Endothelial cell of umbilical vein (primary cell): ENCODE results near the gene ZFYVE9. TPM values are rescaled to one million over a fixed set of nuclear protein-coding genes. Genes with fewer than 3 reads are reported as not detected.

Experiments
- BruUV-seq: library from RNA; stranded (reverse); fragments of 400-500 nt; replicated peaks from 2 replicates; lab custom pipeline; 2021; lab: Mats Ljungman, UMichigan
- CTCF ChIA-PET: fragments of 300-600, 350-600 bp; sonication (Branson Sonifier 250); formaldehyde crosslinking; loops from one replicate; lab custom pipeline; 2021; ENCODE audit warnings: antibody characterized with exemption, inconsistent platforms; lab: Charles Lee
- POLR2A ChIA-PET: fragments of 300-600, 350-600 bp; sonication (Branson Sonifier 250); formaldehyde crosslinking; loops from one replicate; lab custom pipeline; 2021; ENCODE audit warnings: antibody characterized with exemption, inconsistent platforms; lab: Charles Lee
- DNase-seq: peaks from one replicate; pipeline ENCODE4 v3.0.0-alpha.2; 2011; ENCODE audit warnings: low read depth, low spot score
- FAIRE-seq: peaks from 2 replicates; lab custom pipeline; 2011; peaks lifted over from hg19 to GRCh38; lab: Jason Lieb, UNC
- H2AFZ ChIP-seq: 2 replicates; pipeline ENCODE4 v1.6.0; 2012; ENCODE audit warnings: low read depth, low read length, control low read depth, inconsistent platforms
- H3K27ac ChIP-seq: 2 replicates; pipeline ENCODE4 v1.5.1; 2011; ENCODE audit warnings: low read depth, mild to moderate bottlenecking, control low read depth, low read length, moderate library complexity; ENCODE audit not compliant: insufficient read depth
- H3K27me3 ChIP-seq, 2 experiments: 2 replicates each; pipeline versions ENCODE4 v1.6.0 to v1.6.1; 2011; ENCODE audit warnings: low read length in 2 of 2, mixed read lengths in 1 of 2; ENCODE audit not compliant: control insufficient read depth in 2 of 2, insufficient read depth in 2 of 2
- H3K36me3 ChIP-seq, 2 experiments: 2 replicates in 1 of 2; 3 replicates in 1 of 2; pipeline ENCODE4 v1.5.1; 2011; ENCODE audit warnings: low read length in 2 of 2, mild to moderate bottlenecking in 1 of 2, moderate library complexity in 1 of 2; ENCODE audit not compliant: control insufficient read depth in 2 of 2, insufficient read depth in 2 of 2; ENCODE audit errors: extremely low read depth in 1 of 2
- H3K4me1 ChIP-seq: 3 replicates; pipeline ENCODE4 v1.5.1; 2011; ENCODE audit warnings: mild to moderate bottlenecking, low read length; ENCODE audit not compliant: control insufficient read depth, insufficient read depth; ENCODE audit errors: extremely low read depth
- H3K4me2 ChIP-seq: 2 replicates; pipeline ENCODE4 v1.6.1; 2011; ENCODE audit warnings: low read length, control low read depth, mixed read lengths; ENCODE audit not compliant: insufficient read depth
- H3K4me3 ChIP-seq, 3 experiments: fragments of 200-600 bp in 1 of 3; sonication (generic), shearing (Covaris generic) in 1 of 3; replicated peaks in 1 of 3; 2 replicates each; pipeline ENCODE4 v1.5.1; 2011 to 2016; ENCODE audit warnings: control low read depth in 3 of 3, low read length in 3 of 3, mild to moderate bottlenecking in 2 of 3, inconsistent platforms in 1 of 3, low read depth in 1 of 3, moderate library complexity in 1 of 3; ENCODE audit not compliant: insufficient read depth in 1 of 3
- H3K79me2 ChIP-seq: 2 replicates; pipeline ENCODE4 v1.6.0; 2012; ENCODE audit warnings: low read length, inconsistent platforms; ENCODE audit not compliant: control insufficient read depth, insufficient read depth
- H3K9ac ChIP-seq: replicated peaks from 2 replicates; pipeline ENCODE3; 2011; ENCODE audit warnings: low read length, control low read depth; ENCODE audit not compliant: insufficient read depth; ENCODE audit errors: extremely low read depth
- H3K9me1 ChIP-seq: replicated peaks from 3 replicates; pipeline ENCODE4 v1.6.0; 2011; ENCODE audit warnings: mild to moderate bottlenecking, low read length; ENCODE audit not compliant: control insufficient read depth, insufficient read depth; ENCODE audit errors: extremely low read depth
- H3K9me3 ChIP-seq: replicated peaks from 2 replicates; pipeline ENCODE4 v1.5.1; 2012; ENCODE audit warnings: low read length, inconsistent platforms; ENCODE audit not compliant: control insufficient read depth, insufficient read depth
- H4K20me1 ChIP-seq: replicated peaks from 2 replicates; pipeline ENCODE3; 2011; ENCODE audit warnings: mild to moderate bottlenecking, low read length; ENCODE audit not compliant: control insufficient read depth, insufficient read depth; ENCODE audit errors: extremely low read depth
- CTCF ChIP-seq, 2 donors: IDR thresholded peaks; 1 replicate in 1 of 2; 2 replicates in 1 of 2; pipeline ENCODE4 v1.5.1; 2011; ENCODE audit warnings: low read length in 2 of 2, mild to moderate bottlenecking in 2 of 2, moderate library complexity in 2 of 2, control low read depth in 1 of 2, inconsistent platforms in 1 of 2, low read depth in 1 of 2; ENCODE audit not compliant: insufficient read depth in 1 of 2; ENCODE audit errors: extremely low read depth in 1 of 2
- EZH2 ChIP-seq: IDR thresholded peaks from 2 replicates; pipeline ENCODE4 v1.6.1; 2012; ENCODE audit warnings: borderline replicate concordance, low read depth, mild to moderate bottlenecking, moderate library complexity, low read length, inconsistent platforms; ENCODE audit not compliant: severe bottlenecking
- FOS ChIP-seq: IDR thresholded peaks from 2 replicates; pipeline ENCODE4 v1.6.1; 2011; ENCODE audit warnings: mild to moderate bottlenecking, low read length, moderate library complexity, borderline replicate concordance; ENCODE audit not compliant: insufficient read depth
- GATA2 ChIP-seq: IDR thresholded peaks from 2 replicates; pipeline ENCODE4 v1.7.0; 2011; ENCODE audit warnings: low read depth, mild to moderate bottlenecking, moderate library complexity, mixed read lengths, low read length; ENCODE audit not compliant: insufficient read length, insufficient read depth
- JUN ChIP-seq: IDR thresholded peaks from 2 replicates; pipeline ENCODE4 v1.6.1; 2011; ENCODE audit warnings: borderline replicate concordance, low read depth; ENCODE audit not compliant: insufficient read length, insufficient read depth
- MAX ChIP-seq: IDR thresholded peaks from 2 replicates; pipeline ENCODE4 v1.6.1; 2011; ENCODE audit not compliant: insufficient read depth, insufficient read length
- MYC ChIP-seq: IDR thresholded peaks from one replicate; pipeline ENCODE4 v1.6.1; 2011; ENCODE audit warnings: mild to moderate bottlenecking, low read depth, low read length
- POLR2A ChIP-seq: IDR thresholded peaks from 2 replicates; pipeline ENCODE4 v1.6.1; 2012; ENCODE audit warnings: low read depth, mild to moderate bottlenecking, control low read depth, low read length
- POLR2AphosphoS5 ChIP-seq: IDR thresholded peaks from 2 replicates; pipeline ENCODE4 v1.6.1; 2012; ENCODE audit warnings: low read depth, mild to moderate bottlenecking, control low read depth, low read length, moderate library complexity; ENCODE audit not compliant: insufficient read depth
- dilution Hi-C: fragments of 300-500 bp; cut with MboI; formaldehyde crosslinking; loops from one replicate; pipeline ENCODE4 v1.15.0; 2019; ENCODE audit warnings: low sequenced_read_pairs; ENCODE audit not compliant: extremely low pct_ligation_motif_present
- intact Hi-C: fragments of 100-400 bp; cut with micrococcal nuclease; formaldehyde crosslinking; loops from one replicate; pipeline ENCODE4 v1.10.0; 2022
- polyA plus RNA-seq, 4 experiments: library from polyadenylated mRNA; depleted of rRNA in 3 of 4; stranded (reverse) in 3 of 4; unstranded in 1 of 4; fragments of >200 nt; gene quantifications; 2 replicates each; pipeline versions ENCODE4 v1.2.1 to v1.2.3, GENCODE V29; 2011 to 2012; ENCODE audit warnings: missing spikeins in 1 of 4
- total RNA-seq: library from RNA; stranded (reverse); gene quantifications from 2 replicates; pipeline ENCODE4 v1.2.3, GENCODE V29; 2021

The ZFYVE9 gene
- total and polyA plus RNA-seq, 2 donors (not counting 3 experiments of a cell fraction or from before 2014, with no cell fraction given): 4.1 to 16.8 TPM

- no peaks in the 10 kb centered on the region for H4K20me1 ChIP-seq
- no peak overlapping the region for H3K9ac ChIP-seq
- no peak for FAIRE-seq
- intact Hi-C loops: no loop called here
- TF ChIP-seq JUN: no peak
- no peak for TF ChIP-seq POLR2A
- no peak for TF ChIP-seq CTCF (IDR thresholded peaks at IDR 0.05; ENCODE audit: extremely low read depth in 1 of 2, insufficient read depth in 1 of 2, low read depth in 1 of 2, low read length in 2 of 2)
- TF ChIP-seq POLR2AphosphoS5: no peak
- TF ChIP-seq EZH2: no peak
- TF ChIP-seq MAX: no peak
- TF ChIP-seq MYC: no peak
- TF ChIP-seq GATA2: no peak
- TF ChIP-seq FOS: no peak
- no peaks in the 10 kb centered on the region for H3K27me3 ChIP-seq
- dilution Hi-C loops: no loop called here
- ChIA-PET CTCF (interaction anchor here (1.0 kb wide), 1 partner anchor 16 kb away, joined by 4 read pairs; no protein-coding TSS in a partner anchor), POLR2A (no interaction called here)
- no peak for DNase-seq
- H3K9me3 ChIP-seq: no peaks in the 10 kb centered on the region
- peaks cover 9% of the 10 kb centered on the region for H3K79me2 ChIP-seq
- no peaks in the 10 kb centered on the region for H3K9me1 ChIP-seq
- no peak overlapping the region for H3K4me3 ChIP-seq
- no peak overlapping the region for H2AFZ ChIP-seq
- H3K4me2 ChIP-seq: no peak overlapping the region
- H3K4me1 ChIP-seq: peaks cover 11% of the 10 kb centered on the region
- no peaks in the 10 kb centered on the region for H3K36me3 ChIP-seq
- H3K27ac ChIP-seq: no peak overlapping the region
- BruUV-seq: no TSS peak
These were observed 49.6 kb downstream of the ZFYVE9 start for GRCh38 chr1:52191395-52191965.
